ENCODE data around the gene IER5.

GRCh38 chr1:181056560-181056959, 31.9 kb upstream of the IER5 start:
- no peak for TF ChIP-seq GATA2 (IDR thresholded peaks at IDR 0.05; ENCODE audit: low read depth, low read length)
- no peak for TF ChIP-seq GATA3 (IDR thresholded peaks at IDR 0.05; ENCODE audit: low read depth, low read length)
